Measurements from ENCODE around the gene UNC5A.

The UNC5A gene

GRCh38 chr5:176776141-176776865, 34.1 kb upstream of the UNC5A start:
- peaks cover 3% of the 10 kb centered on the region for H3K27me3 ChIP-seq (ENCODE audit: insufficient read depth, poor library complexity, severe bottlenecking)
- H3K4me3 ChIP-seq (replicated peaks; ENCODE audit: insufficient read depth, low read length) = no peak overlapping the region
- H3K27ac ChIP-seq (replicated peaks) = no peak overlapping the region
- DNase-seq (ENCODE audit: low read depth in 1 of 2, low spot score in 1 of 2) = no peak
- TF ChIP-seq GABPA (IDR thresholded peaks at IDR 0.05; ENCODE audit: low read depth) = no peak
- no peak for TF ChIP-seq CTCF (IDR thresholded peaks at IDR 0.05; ENCODE audit: insufficient read depth, low read length)
- TF ChIP-seq REST (IDR thresholded peaks at IDR 0.05; ENCODE audit: insufficient replicate concordance, low read depth) = no peak
- no peak for TF ChIP-seq POLR2AphosphoS5 (IDR thresholded peaks at IDR 0.05; ENCODE audit: low read depth)
- TF ChIP-seq SPI1 (IDR thresholded peaks at IDR 0.05; ENCODE audit: borderline replicate concordance, low read depth) = no peak

GRCh38 chr5:176776916-176777315, 33.4 kb upstream of the UNC5A start:
- peaks cover 3% of the 10 kb centered on the region for H3K27me3 ChIP-seq (ENCODE audit: insufficient read depth, poor library complexity, severe bottlenecking)
- no peak overlapping the region for H3K27ac ChIP-seq (replicated peaks)
- no peak for DNase-seq (ENCODE audit: low read depth in 1 of 2, low spot score in 1 of 2)
- H3K4me3 ChIP-seq (replicated peaks; ENCODE audit: insufficient read depth, low read length) = no peak overlapping the region
- no peak for TF ChIP-seq POLR2AphosphoS5 (IDR thresholded peaks at IDR 0.05; ENCODE audit: low read depth)
- no peak for TF ChIP-seq GABPA (IDR thresholded peaks at IDR 0.05; ENCODE audit: low read depth)
- no peak for TF ChIP-seq SPI1 (IDR thresholded peaks at IDR 0.05; ENCODE audit: borderline replicate concordance, low read depth)
- no peak for TF ChIP-seq CTCF (IDR thresholded peaks at IDR 0.05; ENCODE audit: insufficient read depth, low read length)
- no peak for TF ChIP-seq REST (IDR thresholded peaks at IDR 0.05; ENCODE audit: insufficient replicate concordance, low read depth)

- peaks cover 3% of the 10 kb centered on the region for H3K27me3 ChIP-seq (ENCODE audit: insufficient read depth, poor library complexity, severe bottlenecking)
Observed at GRCh38 chr5:176778921-176779465, 31.4 kb upstream of the UNC5A start.

More at GRCh38 chr5:176778921-176779465, 31.4 kb upstream of the UNC5A start:
- no peak for DNase-seq (ENCODE audit: low read depth in 1 of 2, low spot score in 1 of 2)
- TF ChIP-seq SPI1 (IDR thresholded peaks at IDR 0.05; ENCODE audit: borderline replicate concordance, low read depth) (no peak), POLR2AphosphoS5 (IDR thresholded peaks at IDR 0.05; ENCODE audit: low read depth) (no peak), GABPA (IDR thresholded peaks at IDR 0.05; ENCODE audit: low read depth) (no peak), CTCF (IDR thresholded peaks at IDR 0.05; ENCODE audit: insufficient read depth, low read length) (no peak), REST (IDR thresholded peaks at IDR 0.05; ENCODE audit: insufficient replicate concordance, low read depth) (no peak)
- Histone ChIP-seq H3K27ac (replicated peaks) (no peak overlapping the region), H3K4me3 (replicated peaks; ENCODE audit: insufficient read depth, low read length) (no peak overlapping the region)
